Vagina (tissue), 2 donors: ENCODE results near the gene MEX3A. TPM values are rescaled to one million over a fixed set of nuclear protein-coding genes. Genes with fewer than 3 reads are reported as not detected.
"Not testable (repeated sequence)": the region's sequence is repeated elsewhere in the genome, so short reads cannot be mapped to it uniquely, and the experiment has no call there.

Experiments
- DNase-seq, 2 donors: peaks; one replicate each; pipeline ENCODE4 v3.0.0-alpha.2; 2017; ENCODE audit errors: extremely low spot score in 2 of 2
- H3K27ac ChIP-seq: fragments of 200-600 bp; sonication (generic); one replicate; pipeline ENCODE4 v1.5.1; 2019
- H3K27me3 ChIP-seq: fragments of 200-600 bp; sonication (generic); one replicate; pipeline ENCODE4 v1.5.1; 2019
- H3K36me3 ChIP-seq, 2 donors: fragments of 200-600 bp; sonication (generic); one replicate each; pipeline ENCODE4 v1.5.1; 2017 to 2019
- H3K4me1 ChIP-seq: fragments of 200-600 bp; sonication (generic); one replicate; pipeline ENCODE4 v1.5.1; 2019
- H3K4me3 ChIP-seq, 2 donors: fragments of 200-600 bp; sonication (generic); 1 replicate in 1 of 2; 2 replicates in 1 of 2; pipeline ENCODE4 v1.5.1; 2016 to 2019
- H3K9me3 ChIP-seq: fragments of 200-600 bp; sonication (generic); one replicate; pipeline ENCODE4 v1.5.1; 2019
- CTCF ChIP-seq, 3 experiments: fragments of 450-650 bp in 2 of 3; fragments of 200-600 bp in 1 of 3; sonication (generic) in 1 of 3; IDR thresholded peaks; one replicate each; pipeline ENCODE4 v1.5.1; 2017 to 2019; ENCODE audit warnings: antibody characterized with exemption in 3 of 3, mild to moderate bottlenecking in 2 of 3, moderate library complexity in 2 of 3
- POLR2A ChIP-seq, 2 donors: fragments of 450-650 bp; IDR thresholded peaks; one replicate each; pipeline ENCODE4 v1.6.1; 2017; ENCODE audit warnings: antibody characterized with exemption in 2 of 2, mild to moderate bottlenecking in 2 of 2, moderate library complexity in 2 of 2
- POLR2AphosphoS5 ChIP-seq, 2 donors: sonication (generic); formaldehyde crosslinking; IDR thresholded peaks; one replicate each; pipeline ENCODE4 v1.9.0; 2017; ENCODE audit warnings: antibody characterized with exemption in 2 of 2, mild to moderate bottlenecking in 2 of 2, low read depth in 1 of 2; ENCODE audit not compliant: insufficient read depth in 1 of 2
- intact Hi-C: fragments of 100-400 bp; cut with DNase I; formaldehyde crosslinking; loops from one replicate; pipeline ENCODE4 v1.15.1; 2023
- total RNA-seq: library from RNA; depleted of rRNA; stranded (reverse); fragments of >200 nt; gene quantifications from one replicate; pipeline ENCODE4 v1.2.3, GENCODE V29; 2016

The MEX3A gene
- total RNA-seq, 1 donor from 2014 or later = 1.2 TPM

GRCh38 chr1:156072251-156072650 is 10.0 kb downstream of the MEX3A start:
- TF ChIP-seq CTCF (IDR thresholded peaks at IDR 0.05) (no peak), POLR2AphosphoS5 (IDR thresholded peaks at IDR 0.05; ENCODE audit: insufficient read depth in 1 of 2, low read depth in 1 of 2) (no peak), POLR2A (IDR thresholded peaks at IDR 0.05) (no peak)
- intact Hi-C loops = no loop called here
- H3K4me1 ChIP-seq = peaks cover 13% of the 10 kb centered on the region
- no peak overlapping the region for H3K27ac ChIP-seq
- H3K36me3 ChIP-seq = no peaks in the 10 kb centered on the region
- H3K4me3 ChIP-seq = no peak overlapping the region
- no peaks in the 10 kb centered on the region for H3K9me3 ChIP-seq
- no peak for DNase-seq
- no peaks in the 10 kb centered on the region for H3K27me3 ChIP-seq

GRCh38 chr1:156071332-156071816 is 10.9 kb downstream of the MEX3A start:
- intact Hi-C loops, DNase-seq, H3K4me3 ChIP-seq, H3K9me3 ChIP-seq, H3K27ac ChIP-seq, H3K36me3 ChIP-seq, H3K27me3 ChIP-seq: not testable (repeated sequence)
- peaks cover 11% of the 10 kb centered on the region for H3K4me1 ChIP-seq

GRCh38 chr1:156070548-156070947 is 11.7 kb downstream of the MEX3A start:
- H3K27ac ChIP-seq = no peak overlapping the region
- no peak for TF ChIP-seq POLR2A (IDR thresholded peaks at IDR 0.05)
- no peak for TF ChIP-seq POLR2AphosphoS5 (IDR thresholded peaks at IDR 0.05; ENCODE audit: insufficient read depth in 1 of 2, low read depth in 1 of 2)
- TF ChIP-seq CTCF (IDR thresholded peaks at IDR 0.05) = no peak
- no peaks in the 10 kb centered on the region for H3K36me3 ChIP-seq
- peaks cover 3% of the 10 kb centered on the region for H3K4me1 ChIP-seq
- DNase-seq = no peak
- intact Hi-C loops = no loop called here
- no peak overlapping the region for H3K4me3 ChIP-seq
- H3K9me3 ChIP-seq = no peaks in the 10 kb centered on the region
- H3K27me3 ChIP-seq = no peaks in the 10 kb centered on the region

GRCh38 chr1:156069490-156070455 is 12.5 kb downstream of the MEX3A start:
- H3K4me3 ChIP-seq = no peak overlapping the region
- H3K9me3 ChIP-seq = no peaks in the 10 kb centered on the region
- no peaks in the 10 kb centered on the region for H3K27me3 ChIP-seq
- H3K36me3 ChIP-seq = no peaks in the 10 kb centered on the region
- no peak for DNase-seq
- no peaks in the 10 kb centered on the region for H3K4me1 ChIP-seq
- TF ChIP-seq POLR2AphosphoS5 (IDR thresholded peaks at IDR 0.05; ENCODE audit: insufficient read depth in 1 of 2, low read depth in 1 of 2) (no peak), CTCF (IDR thresholded peaks at IDR 0.05) (no peak), POLR2A (IDR thresholded peaks at IDR 0.05) (no peak)
- intact Hi-C loops = no loop called here
- no peak overlapping the region for H3K27ac ChIP-seq

- no peaks in the 10 kb centered on the region for H3K36me3 ChIP-seq
- no peaks in the 10 kb centered on the region for H3K27me3 ChIP-seq
- no peak overlapping the region for H3K4me3 ChIP-seq
- no peak overlapping the region for H3K27ac ChIP-seq
- H3K4me1 ChIP-seq = no peaks in the 10 kb centered on the region
- TF ChIP-seq POLR2A (IDR thresholded peaks at IDR 0.05) (no peak), CTCF (IDR thresholded peaks at IDR 0.05) (no peak), POLR2AphosphoS5 (IDR thresholded peaks at IDR 0.05; ENCODE audit: insufficient read depth in 1 of 2, low read depth in 1 of 2) (no peak)
- no peaks in the 10 kb centered on the region for H3K9me3 ChIP-seq
- DNase-seq = no peak
- intact Hi-C loops = no loop called here
Measured at GRCh38 chr1:156067262-156067661, 15.0 kb downstream of the MEX3A start.
